ENCODE data around the gene PDIA4. TPM values are rescaled to one million over a fixed set of nuclear protein-coding genes. Genes with fewer than 3 reads are reported as not detected.
"Not testable (repeated sequence)": the region's sequence is repeated elsewhere in the genome, so short reads cannot be mapped to it uniquely, and the experiment has no call there.

Gene PDIA4
- total RNA-seq, 1 donor from 2014 or later = 129 TPM

DNA sequence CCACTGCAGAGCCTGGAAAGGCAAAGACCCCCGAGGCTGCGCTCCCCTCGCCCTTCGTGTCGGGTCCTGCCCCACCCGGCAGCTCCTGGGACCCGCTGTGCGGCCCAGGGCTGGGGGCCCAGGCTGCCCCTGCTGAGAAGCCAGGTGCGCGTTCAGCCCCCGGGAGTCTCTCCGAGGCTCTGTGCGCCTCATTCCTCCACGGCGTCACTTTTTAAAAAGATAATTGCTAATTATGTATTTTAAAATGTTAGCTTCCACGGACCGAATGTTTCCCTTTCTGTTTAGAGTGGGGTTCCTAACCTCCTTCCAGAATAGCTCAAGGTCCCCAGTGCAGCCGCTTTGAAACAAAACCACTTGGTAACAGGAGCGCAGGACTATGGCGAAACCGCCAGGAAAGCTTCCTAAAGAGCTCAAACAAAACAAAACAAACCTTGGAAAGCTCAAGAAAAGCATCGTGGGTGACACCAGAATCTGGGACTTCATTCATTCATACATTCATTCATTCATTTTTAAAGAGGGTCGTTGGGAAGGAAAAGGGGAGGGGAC, 45.6 kb downstream of the PDIA4 start:
- Histone ChIP-seq H3K4me3 (peak overlapping the region; percentile 60 to 71), H3K9me3 (no peaks in the 10 kb centered on the region), H3K36me3 (no peaks in the 10 kb centered on the region), H3K4me1 (peaks cover 0 to 9% of the 10 kb centered on the region in 2 donors), H3K27me3 (no peaks in the 10 kb centered on the region), H3K27ac (peak overlapping the region; percentile 22 to 41)
- intact Hi-C loops (cut with DNase I) = loop anchor here (1.0 kb wide), 1 partner anchor 98 kb away; the partner anchor contains the start of gene EZH2
- TF ChIP-seq, protein P1, sequence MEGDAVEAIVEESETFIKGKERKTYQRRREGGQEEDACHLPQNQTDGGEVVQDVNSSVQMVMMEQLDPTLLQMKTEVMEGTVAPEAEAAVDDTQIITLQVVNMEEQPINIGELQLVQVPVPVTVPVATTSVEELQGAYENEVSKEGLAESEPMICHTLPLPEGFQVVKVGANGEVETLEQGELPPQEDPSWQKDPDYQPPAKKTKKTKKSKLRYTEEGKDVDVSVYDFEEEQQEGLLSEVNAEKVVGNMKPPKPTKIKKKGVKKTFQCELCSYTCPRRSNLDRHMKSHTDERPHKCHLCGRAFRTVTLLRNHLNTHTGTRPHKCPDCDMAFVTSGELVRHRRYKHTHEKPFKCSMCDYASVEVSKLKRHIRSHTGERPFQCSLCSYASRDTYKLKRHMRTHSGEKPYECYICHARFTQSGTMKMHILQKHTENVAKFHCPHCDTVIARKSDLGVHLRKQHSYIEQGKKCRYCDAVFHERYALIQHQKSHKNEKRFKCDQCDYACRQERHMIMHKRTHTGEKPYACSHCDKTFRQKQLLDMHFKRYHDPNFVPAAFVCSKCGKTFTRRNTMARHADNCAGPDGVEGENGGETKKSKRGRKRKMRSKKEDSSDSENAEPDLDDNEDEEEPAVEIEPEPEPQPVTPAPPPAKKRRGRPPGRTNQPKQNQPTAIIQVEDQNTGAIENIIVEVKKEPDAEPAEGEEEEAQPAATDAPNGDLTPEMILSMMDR (IDR thresholded peaks at IDR 0.05) = no peak
- DNase-seq (ENCODE audit: low spot score in 2 of 2) = no peak

DNA sequence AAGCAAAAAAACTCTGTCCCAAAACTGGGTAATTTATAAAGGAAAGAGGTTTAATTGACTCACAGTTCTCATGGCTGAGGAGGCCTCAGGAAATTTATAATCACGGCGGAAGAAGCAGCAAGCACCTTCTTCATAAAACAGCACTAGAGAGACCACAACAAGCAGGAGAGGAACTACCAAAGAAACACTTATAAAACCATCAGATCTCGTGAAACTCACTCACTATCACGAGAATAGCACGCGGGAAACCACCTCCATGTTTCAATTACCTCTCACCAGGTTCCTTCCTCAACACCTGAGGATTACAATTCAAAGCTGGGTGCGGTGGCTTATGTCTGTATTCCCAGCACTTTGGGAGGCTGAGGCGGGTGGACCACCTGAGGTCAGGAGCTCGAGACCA, 48.5 kb downstream of the PDIA4 start:
- TF ChIP-seq, protein P1 (IDR thresholded peaks at IDR 0.05) = no peak
- no peak for DNase-seq (ENCODE audit: low spot score in 2 of 2)
- Histone ChIP-seq H3K9me3 (no peaks in the 10 kb centered on the region), H3K36me3 (no peaks in the 10 kb centered on the region), H3K27me3 (no peaks in the 10 kb centered on the region), H3K4me1 (peaks cover 0 to 9% of the 10 kb centered on the region in 2 donors), H3K4me3 (no peak overlapping the region), H3K27ac (no peak overlapping the region)
- intact Hi-C loops (cut with DNase I) = no loop called here

DNA sequence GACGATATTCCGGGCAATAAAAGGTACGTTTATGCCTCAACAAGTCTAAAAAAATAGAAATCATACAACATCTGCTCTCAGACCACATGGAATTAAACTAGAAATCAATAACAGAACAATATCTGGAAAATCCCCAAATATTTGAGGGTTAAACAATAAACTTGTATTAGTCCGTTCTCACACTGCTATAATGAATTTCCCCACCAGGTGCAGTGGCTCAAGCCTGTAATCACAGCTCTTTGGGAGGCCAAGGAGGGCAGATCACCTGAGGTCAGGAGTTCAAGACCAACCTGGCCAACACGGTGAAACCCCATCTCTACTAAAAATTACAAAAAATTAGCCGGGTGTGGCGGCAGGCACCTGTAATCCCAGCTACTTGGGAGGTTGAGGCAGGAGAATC, 49.2 kb downstream of the PDIA4 start:
- H3K4me1 ChIP-seq; DNase-seq (ENCODE audit: low spot score in 2 of 2); intact Hi-C loops (cut with DNase I); H3K36me3 ChIP-seq; H3K9me3 ChIP-seq; H3K4me3 ChIP-seq; H3K27me3 ChIP-seq; H3K27ac ChIP-seq: not testable (repeated sequence)

DNA sequence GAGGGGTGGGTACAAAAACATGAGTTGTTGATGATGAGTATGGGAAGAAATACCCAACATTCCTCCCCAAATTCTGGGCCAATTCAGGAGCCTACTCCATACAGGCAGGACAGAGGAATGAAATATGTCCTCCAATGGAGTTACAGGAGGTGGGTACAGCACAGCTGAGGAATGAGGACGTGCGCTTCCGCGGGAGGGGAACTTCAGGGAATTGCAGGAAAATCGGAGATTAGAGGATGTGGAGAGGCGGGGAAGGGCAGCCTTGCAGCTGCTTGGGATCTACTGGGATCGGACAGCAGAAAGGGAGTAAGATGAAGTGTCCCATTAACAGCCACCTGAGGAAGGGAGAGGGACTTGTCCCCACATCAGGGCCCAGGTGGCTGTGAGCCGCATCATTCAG, 50.2 kb downstream of the PDIA4 start:
- H3K9me3 ChIP-seq = no peaks in the 10 kb centered on the region
- no peak for DNase-seq (ENCODE audit: low spot score in 2 of 2)
- TF ChIP-seq, protein P1 (IDR thresholded peaks at IDR 0.05) = no peak
- H3K27ac ChIP-seq = no peak overlapping the region
- H3K36me3 ChIP-seq = no peaks in the 10 kb centered on the region
- no peak overlapping the region for H3K4me3 ChIP-seq
- H3K27me3 ChIP-seq = no peaks in the 10 kb centered on the region
- intact Hi-C loops (cut with DNase I) = no loop called here
- peaks cover 0 to 3% of the 10 kb centered on the region in 2 donors for H3K4me1 ChIP-seq

DNA sequence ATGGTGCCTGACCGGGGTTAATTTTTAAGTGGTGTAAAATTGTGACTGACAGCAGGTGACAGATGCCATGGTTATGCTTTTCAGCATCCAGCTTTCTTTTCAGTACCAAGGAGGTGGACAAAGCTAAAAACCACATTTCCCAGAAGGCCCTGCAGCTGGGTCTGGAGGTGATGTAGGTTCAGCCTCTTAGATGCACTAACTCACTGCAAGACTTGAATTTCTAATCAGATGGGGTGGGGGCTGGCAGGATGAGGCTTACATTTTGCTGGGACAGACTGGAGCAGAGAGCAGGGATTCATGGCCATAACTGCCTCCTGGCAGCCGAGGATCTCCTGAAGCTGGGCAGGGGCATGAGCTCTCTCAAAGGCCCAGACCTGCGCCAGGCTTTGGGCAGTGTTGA, 52.4 kb downstream of the PDIA4 start:
- Histone ChIP-seq H3K4me3 (no peak overlapping the region), H3K4me1 (no peaks in the 10 kb centered on the region), H3K27ac (no peak overlapping the region), H3K27me3 (no peaks in the 10 kb centered on the region), H3K36me3 (no peaks in the 10 kb centered on the region), H3K9me3 (no peaks in the 10 kb centered on the region)
- no peak for DNase-seq (ENCODE audit: low spot score in 2 of 2)
- TF ChIP-seq, protein P1 (IDR thresholded peaks at IDR 0.05) = no peak
- intact Hi-C loops (cut with DNase I) = no loop called here

DNA sequence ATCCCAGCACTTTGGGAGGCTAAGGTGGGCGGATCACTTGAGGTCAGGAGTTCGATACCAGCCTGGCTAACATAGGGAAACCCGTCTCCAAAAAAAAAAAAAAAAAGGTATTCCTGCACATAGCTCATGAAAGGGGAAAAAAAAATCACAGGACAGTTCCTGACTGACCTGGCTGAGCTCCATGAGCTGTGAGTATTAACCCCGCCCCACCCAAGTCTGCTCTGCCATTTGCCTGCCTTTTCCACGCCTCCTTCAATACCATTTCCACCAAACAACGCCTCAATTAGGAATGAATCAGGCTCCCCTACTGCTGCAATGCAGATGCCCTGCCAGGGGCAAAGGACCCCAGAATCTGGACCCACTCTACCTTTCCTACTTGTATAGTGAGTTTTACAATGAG, 55.0 kb downstream of the PDIA4 start:
- intact Hi-C loops (cut with DNase I) = no loop called here
- Histone ChIP-seq H3K27ac (no peak overlapping the region), H3K36me3 (no peaks in the 10 kb centered on the region), H3K9me3 (no peaks in the 10 kb centered on the region), H3K4me3 (no peak overlapping the region), H3K27me3 (no peaks in the 10 kb centered on the region), H3K4me1 (no peaks in the 10 kb centered on the region)
- TF ChIP-seq, protein P1 (IDR thresholded peaks at IDR 0.05) = no peak
- no peak for DNase-seq (ENCODE audit: low spot score in 2 of 2)
